GM19372 (cell line): ENCODE measurements around the gene NKAIN4.

Source experiments
- ATAC-seq: cut with Tn5 transposase; IDR thresholded peaks from one replicate; pipeline ENCODE4 v1.9.1; 2021; ENCODE audit warnings: mild to moderate bottlenecking, low read depth, moderate library complexity; ENCODE audit not compliant: unreplicated experiment

The NKAIN4 gene

GRCh38 chr20:63254232-63254605 lies at the start of gene NKAIN4:
TSS of gene NKAIN4 (minus strand) at chr20:63254463. CDS start at chr20:63254450, 13 bp downstream.
- ATAC-seq = no peak

- no peak for ATAC-seq
These were observed 48.9 kb upstream of the NKAIN4 start for GRCh38 chr20:63303095-63303666.

- no peak for ATAC-seq
These were observed 47.4 kb upstream of the NKAIN4 start for GRCh38 chr20:63301671-63302070.

- no peak for ATAC-seq
These were observed 44.6 kb upstream of the NKAIN4 start for GRCh38 chr20:63298731-63299312.

GRCh38 chr20:63297796-63298572 lies 43.7 kb upstream of the NKAIN4 start:
- ATAC-seq = no peak

- no peak for ATAC-seq
These were observed 43.1 kb upstream of the NKAIN4 start for GRCh38 chr20:63297371-63297781.

- no peak for ATAC-seq
These were observed 42.5 kb upstream of the NKAIN4 start for GRCh38 chr20:63296531-63297299.

- ATAC-seq = no peak
These were observed 41.6 kb upstream of the NKAIN4 start for GRCh38 chr20:63295846-63296245.

- ATAC-seq = no peak
These were observed 41.2 kb upstream of the NKAIN4 start for GRCh38 chr20:63295422-63295821.

GRCh38 chr20:63295018-63295417 lies 40.8 kb upstream of the NKAIN4 start:
- ATAC-seq = no peak

- ATAC-seq = no peak
These were observed 40.3 kb upstream of the NKAIN4 start for GRCh38 chr20:63294536-63294900.

GRCh38 chr20:63293871-63294535 lies 39.7 kb upstream of the NKAIN4 start:
- ATAC-seq = no peak

- ATAC-seq = no peak
These were observed 39.2 kb upstream of the NKAIN4 start for GRCh38 chr20:63293456-63293855.

GRCh38 chr20:63292904-63293303 lies 38.6 kb upstream of the NKAIN4 start, which contains the start of gene COL20A1:
TSS of gene COL20A1 (plus strand) at chr20:63293186. CDS start at chr20:63295108, 1,922 bp downstream.
- no peak for ATAC-seq

GRCh38 chr20:63292292-63292701 lies 38.0 kb upstream of the NKAIN4 start:
- ATAC-seq = no peak

GRCh38 chr20:63291811-63292210 lies 37.5 kb upstream of the NKAIN4 start:
- ATAC-seq = no peak

- ATAC-seq = no peak
These were observed 36.6 kb upstream of the NKAIN4 start for GRCh38 chr20:63290677-63291472.

- ATAC-seq = no peak
These were observed 35.9 kb upstream of the NKAIN4 start for GRCh38 chr20:63290136-63290676.

- ATAC-seq = no peak
These were observed 35.3 kb upstream of the NKAIN4 start for GRCh38 chr20:63289311-63290135.
